ENCODE measurements around the gene SV2C. TPM values are rescaled to one million over a fixed set of nuclear protein-coding genes. Genes with fewer than 3 reads are reported as not detected.

SV2C gene
- total RNA-seq, 1 donor from 2014 or later, result 0.15 TPM

GRCh38 chr5:76104027-76104426 lies 20.8 kb downstream of the SV2C start:
- Mint-ChIP-seq H3K4me3 (ENCODE audit: unreplicated experiment) (no peak overlapping the region), H3K27ac (ENCODE audit: unreplicated experiment) (no peak overlapping the region), H3K9me3 (ENCODE audit: unreplicated experiment) (no peaks in the 10 kb centered on the region), H3K4me1 (ENCODE audit: unreplicated experiment) (no peaks in the 10 kb centered on the region), H3K27me3 (ENCODE audit: unreplicated experiment) (peaks cover 2% of the 10 kb centered on the region), H3K36me3 (ENCODE audit: low read depth, unreplicated experiment) (no peaks in the 10 kb centered on the region)
- TF ChIP-seq CTCF (IDR thresholded peaks at IDR 0.05; ENCODE audit: unreplicated experiment), result no peak
- peak; percentile 78 for DNase-seq (ENCODE audit: low spot score)

DNA sequence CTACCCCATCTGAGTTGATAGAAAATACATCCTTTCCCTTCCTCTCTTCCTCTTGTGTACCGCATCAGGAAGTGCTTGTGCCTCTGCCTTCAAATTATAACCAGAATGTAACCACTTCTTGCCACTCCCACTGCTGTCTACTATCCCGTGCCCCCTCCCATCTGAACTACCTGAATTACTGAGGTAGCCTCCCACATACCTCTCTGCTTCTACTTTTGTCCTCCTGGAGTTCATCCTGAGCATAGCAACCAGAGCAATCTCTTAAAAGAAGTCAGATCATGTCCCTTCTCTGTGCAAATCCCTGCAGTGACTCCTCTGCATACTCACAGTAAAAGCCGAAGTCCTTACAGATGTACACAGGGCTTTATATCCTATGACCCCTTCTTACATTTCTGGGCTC lies 23.0 kb downstream of the SV2C start:
- H3K4me1 Mint-ChIP-seq (ENCODE audit: unreplicated experiment), result no peaks in the 10 kb centered on the region
- no peak overlapping the region for H3K27ac Mint-ChIP-seq (ENCODE audit: unreplicated experiment)
- no peaks in the 10 kb centered on the region for H3K36me3 Mint-ChIP-seq (ENCODE audit: low read depth, unreplicated experiment)
- TF ChIP-seq CTCF (IDR thresholded peaks at IDR 0.05; ENCODE audit: unreplicated experiment), result no peak
- H3K4me3 Mint-ChIP-seq (ENCODE audit: unreplicated experiment), result no peak overlapping the region
- DNase-seq (ENCODE audit: low spot score), result no peak
- no peaks in the 10 kb centered on the region for H3K9me3 Mint-ChIP-seq (ENCODE audit: unreplicated experiment)
- no peaks in the 10 kb centered on the region for H3K27me3 Mint-ChIP-seq (ENCODE audit: unreplicated experiment)

DNA sequence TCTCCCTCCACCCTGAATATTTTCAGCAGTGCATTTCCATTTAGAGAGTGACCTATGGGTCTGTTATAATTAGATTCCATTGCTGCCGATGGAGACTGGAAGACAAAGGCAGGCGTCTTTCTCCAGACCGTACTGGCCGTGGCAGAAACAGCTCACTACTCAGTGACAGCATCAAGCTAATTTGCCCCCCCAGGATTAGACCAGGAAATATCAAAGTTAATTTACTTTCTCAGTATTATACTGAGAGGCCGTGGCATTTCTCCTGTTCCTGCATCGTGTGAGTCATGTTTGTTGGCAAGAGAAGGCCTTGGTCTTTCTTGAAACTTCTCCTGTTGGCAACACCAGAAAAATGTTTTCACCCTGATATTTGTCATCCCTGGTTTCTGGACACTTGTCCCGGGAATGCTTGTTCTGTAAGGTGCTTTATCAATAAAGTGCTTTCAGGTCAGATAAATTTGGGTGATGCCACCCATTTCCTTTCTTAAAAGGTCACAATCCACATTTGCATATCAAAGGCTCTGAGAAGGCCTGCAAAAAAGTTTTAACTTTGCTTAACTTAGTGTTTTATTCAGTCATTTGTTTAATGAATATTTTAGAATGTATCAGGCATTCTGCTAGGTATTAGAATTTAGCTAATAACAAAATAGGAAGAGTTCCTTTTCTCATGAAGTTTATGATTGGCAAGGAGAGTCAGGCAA lies 28.4 kb downstream of the SV2C start:
- H3K4me3 Mint-ChIP-seq (ENCODE audit: unreplicated experiment), result no peak overlapping the region
- no peaks in the 10 kb centered on the region for H3K36me3 Mint-ChIP-seq (ENCODE audit: low read depth, unreplicated experiment)
- no peak for TF ChIP-seq CTCF (IDR thresholded peaks at IDR 0.05; ENCODE audit: unreplicated experiment)
- peaks cover 43% of the 10 kb centered on the region for H3K4me1 Mint-ChIP-seq (ENCODE audit: unreplicated experiment)
- H3K27ac Mint-ChIP-seq (ENCODE audit: unreplicated experiment), result no peak overlapping the region
- H3K9me3 Mint-ChIP-seq (ENCODE audit: unreplicated experiment), result no peaks in the 10 kb centered on the region
- no peaks in the 10 kb centered on the region for H3K27me3 Mint-ChIP-seq (ENCODE audit: unreplicated experiment)
- no peak for DNase-seq (ENCODE audit: low spot score)

GRCh38 chr5:76113103-76113502 lies 29.9 kb downstream of the SV2C start:
- Mint-ChIP-seq H3K9me3 (ENCODE audit: unreplicated experiment) (no peaks in the 10 kb centered on the region), H3K4me3 (ENCODE audit: unreplicated experiment) (no peak overlapping the region), H3K27ac (ENCODE audit: unreplicated experiment) (peak overlapping the region; percentile 86), H3K36me3 (ENCODE audit: low read depth, unreplicated experiment) (no peaks in the 10 kb centered on the region), H3K4me1 (ENCODE audit: unreplicated experiment) (peaks cover 46% of the 10 kb centered on the region), H3K27me3 (ENCODE audit: unreplicated experiment) (no peaks in the 10 kb centered on the region)
- no peak for DNase-seq (ENCODE audit: low spot score)
- no peak for TF ChIP-seq CTCF (IDR thresholded peaks at IDR 0.05; ENCODE audit: unreplicated experiment)

- DNase-seq (ENCODE audit: low spot score), result peak; percentile 33
- Mint-ChIP-seq H3K36me3 (ENCODE audit: low read depth, unreplicated experiment) (no peaks in the 10 kb centered on the region), H3K27me3 (ENCODE audit: unreplicated experiment) (no peaks in the 10 kb centered on the region), H3K9me3 (ENCODE audit: unreplicated experiment) (no peaks in the 10 kb centered on the region), H3K4me3 (ENCODE audit: unreplicated experiment) (no peak overlapping the region), H3K4me1 (ENCODE audit: unreplicated experiment) (peaks cover 46% of the 10 kb centered on the region), H3K27ac (ENCODE audit: unreplicated experiment) (peak overlapping the region; percentile 86)
- no peak for TF ChIP-seq CTCF (IDR thresholded peaks at IDR 0.05; ENCODE audit: unreplicated experiment)
Observed at GRCh38 chr5:76114179-76114851, 31.1 kb downstream of the SV2C start.
